Caco-2 (cell line): ENCODE results near the gene FARS2. TPM values are rescaled to one million over a fixed set of nuclear protein-coding genes. Genes with fewer than 3 reads are reported as not detected.

Experiments used
- BruUV-seq: library from RNA; stranded (reverse); fragments of 400-500 nt; replicated peaks from 2 replicates; lab custom pipeline; 2021; lab: Mats Ljungman, UMichigan
- CTCF ChIA-PET: fragments of 300-600 bp; sonication (Branson Sonifier 250); formaldehyde crosslinking; loops from one replicate; lab custom pipeline; 2022; ENCODE audit warnings: antibody characterized with exemption; lab: Charles Lee
- POLR2A ChIA-PET: fragments of 300-600 bp; sonication (Branson Sonifier 250); formaldehyde crosslinking; loops from one replicate; lab custom pipeline; 2022; ENCODE audit warnings: antibody characterized with exemption; lab: Charles Lee
- DNase-seq, 2 experiments: peaks; one replicate each; pipeline versions ENCODE4 v3.0.0 to v3.0.0-alpha.2; 2020 to 2022
- H3K27me3 ChIP-seq: replicated peaks from 2 replicates; pipeline ENCODE4 v1.6.0; 2011; ENCODE audit warnings: low read length; ENCODE audit not compliant: control insufficient read depth, insufficient read depth
- H3K36me3 ChIP-seq: 2 replicates; pipeline ENCODE4 v1.5.1; 2011; ENCODE audit warnings: low read length; ENCODE audit not compliant: control insufficient read depth, insufficient read depth
- H3K4me1 ChIP-seq: fragments of 250-450 bp; sonication (Bioruptor Pico); 2 replicates; pipeline ENCODE4 v1.5.1; 2020; ENCODE audit warnings: mild to moderate bottlenecking
- H3K4me3 ChIP-seq: 2 replicates; pipeline ENCODE4 v1.5.1; 2011; ENCODE audit warnings: low read depth, mild to moderate bottlenecking, control low read depth, low read length
- H3K9me3 ChIP-seq: fragments of 250-450 bp; sonication (Bioruptor Pico); 2 replicates; pipeline ENCODE4 v1.5.1; 2020; ENCODE audit warnings: mild to moderate bottlenecking, moderate library complexity
- H3K27ac Mint-ChIP-seq: one replicate; pipeline ENCODE4 v1.8.0; 2022; ENCODE audit warnings: mixed read lengths; ENCODE audit not compliant: unreplicated experiment
- H3K27me3 Mint-ChIP-seq: one replicate; pipeline ENCODE4 v1.8.0; 2022; ENCODE audit warnings: mixed read lengths; ENCODE audit not compliant: insufficient read depth, unreplicated experiment
- H3K36me3 Mint-ChIP-seq: one replicate; pipeline ENCODE4 v1.8.0; 2022; ENCODE audit warnings: mild to moderate bottlenecking, mixed read lengths; ENCODE audit not compliant: insufficient read depth, unreplicated experiment
- H3K4me1 Mint-ChIP-seq: one replicate; pipeline ENCODE4 v1.8.0; 2022; ENCODE audit warnings: low read depth, mixed read lengths; ENCODE audit not compliant: unreplicated experiment
- H3K4me3 Mint-ChIP-seq: one replicate; pipeline ENCODE4 v1.8.0; 2022; ENCODE audit warnings: mild to moderate bottlenecking, moderate library complexity, mixed read lengths; ENCODE audit not compliant: unreplicated experiment
- H3K9me3 Mint-ChIP-seq: one replicate; pipeline ENCODE4 v1.8.0; 2022; ENCODE audit warnings: mixed read lengths; ENCODE audit not compliant: unreplicated experiment
- intact Hi-C: fragments of 100-400 bp; cut with micrococcal nuclease; formaldehyde crosslinking; loops from one replicate; pipeline ENCODE4 v1.10.0; 2022; ENCODE audit not compliant: unreplicated experiment
- total RNA-seq: library from RNA; stranded (reverse); gene quantifications from 2 replicates; pipeline ENCODE4 v1.2.3, GENCODE V29; 2022
- TF ChIP-seq, protein P1 (sequence below), 2 experiments: fragments of 200-600 bp in 1 of 2; IDR thresholded peaks; 1 replicate in 1 of 2; 2 replicates in 1 of 2; pipeline versions ENCODE4 v1.5.1 to v1.8.0; 2011 to 2022; ENCODE audit warnings: antibody characterized with exemption in 1 of 2, control low read depth in 1 of 2, inconsistent platforms in 1 of 2, low read depth in 1 of 2, low read length in 1 of 2, mild to moderate bottlenecking in 1 of 2, moderate library complexity in 1 of 2; ENCODE audit not compliant: insufficient read depth in 1 of 2, severe bottlenecking in 1 of 2, unreplicated experiment in 1 of 2

The FARS2 gene
- total RNA-seq, 1 experiment from 2014 or later = 15.4 TPM

- Mint-ChIP-seq H3K9me3 (peaks cover 12% of the 10 kb centered on the region), H3K27ac (no peak overlapping the region), H3K4me1 (no peaks in the 10 kb centered on the region), H3K4me3 (no peak overlapping the region), H3K27me3 (no peaks in the 10 kb centered on the region), H3K36me3 (no peaks in the 10 kb centered on the region)
- no peak for DNase-seq
- Histone ChIP-seq H3K9me3 (no peaks in the 10 kb centered on the region), H3K4me3 (no peak overlapping the region), H3K27me3 (no peaks in the 10 kb centered on the region), H3K4me1 (no peaks in the 10 kb centered on the region), H3K36me3 (no peaks in the 10 kb centered on the region; the same call in 1 of the 2 replicates)
- POLR2A ChIA-PET = no interaction called here
- BruUV-seq = no TSS peak
- CTCF ChIA-PET = interaction anchor here (0.6 kb wide), 1 partner anchor 28 kb away, joined by 3 read pairs; no protein-coding TSS in a partner anchor
- intact Hi-C loops = no loop called here
- TF ChIP-seq, protein P1, sequence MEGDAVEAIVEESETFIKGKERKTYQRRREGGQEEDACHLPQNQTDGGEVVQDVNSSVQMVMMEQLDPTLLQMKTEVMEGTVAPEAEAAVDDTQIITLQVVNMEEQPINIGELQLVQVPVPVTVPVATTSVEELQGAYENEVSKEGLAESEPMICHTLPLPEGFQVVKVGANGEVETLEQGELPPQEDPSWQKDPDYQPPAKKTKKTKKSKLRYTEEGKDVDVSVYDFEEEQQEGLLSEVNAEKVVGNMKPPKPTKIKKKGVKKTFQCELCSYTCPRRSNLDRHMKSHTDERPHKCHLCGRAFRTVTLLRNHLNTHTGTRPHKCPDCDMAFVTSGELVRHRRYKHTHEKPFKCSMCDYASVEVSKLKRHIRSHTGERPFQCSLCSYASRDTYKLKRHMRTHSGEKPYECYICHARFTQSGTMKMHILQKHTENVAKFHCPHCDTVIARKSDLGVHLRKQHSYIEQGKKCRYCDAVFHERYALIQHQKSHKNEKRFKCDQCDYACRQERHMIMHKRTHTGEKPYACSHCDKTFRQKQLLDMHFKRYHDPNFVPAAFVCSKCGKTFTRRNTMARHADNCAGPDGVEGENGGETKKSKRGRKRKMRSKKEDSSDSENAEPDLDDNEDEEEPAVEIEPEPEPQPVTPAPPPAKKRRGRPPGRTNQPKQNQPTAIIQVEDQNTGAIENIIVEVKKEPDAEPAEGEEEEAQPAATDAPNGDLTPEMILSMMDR (IDR thresholded peaks at IDR 0.05; ENCODE audit: insufficient read depth in 1 of 2, low read depth in 1 of 2, low read length in 1 of 2, severe bottlenecking in 1 of 2, unreplicated experiment in 1 of 2) = no peak
Measured at GRCh38 chr6:5693225-5694145, 432.2 kb downstream of the FARS2 start.

- H3K27me3 Mint-ChIP-seq = no peaks in the 10 kb centered on the region
- ChIA-PET POLR2A (no interaction called here), CTCF (no interaction called here)
- DNase-seq = no peak
- no peaks in the 10 kb centered on the region for H3K9me3 ChIP-seq
- intact Hi-C loops = no loop called here
- H3K4me1 Mint-ChIP-seq = no peaks in the 10 kb centered on the region
- H3K4me3 Mint-ChIP-seq = no peak overlapping the region
- no peaks in the 10 kb centered on the region for H3K27me3 ChIP-seq
- no peaks in the 10 kb centered on the region; the same call in 1 of the 2 replicates for H3K36me3 ChIP-seq
- H3K27ac Mint-ChIP-seq = no peak overlapping the region
- peaks cover 7% of the 10 kb centered on the region for H3K9me3 Mint-ChIP-seq
- BruUV-seq = no TSS peak
- no peak overlapping the region for H3K4me3 ChIP-seq
- H3K36me3 Mint-ChIP-seq = no peaks in the 10 kb centered on the region
- no peaks in the 10 kb centered on the region for H3K4me1 ChIP-seq
- TF ChIP-seq, protein P1 (IDR thresholded peaks at IDR 0.05; ENCODE audit: insufficient read depth in 1 of 2, low read depth in 1 of 2, low read length in 1 of 2, severe bottlenecking in 1 of 2, unreplicated experiment in 1 of 2) = no peak
Measured at GRCh38 chr6:5695260-5696245, 434.2 kb downstream of the FARS2 start.

- no peaks in the 10 kb centered on the region for H3K9me3 Mint-ChIP-seq
- no peak overlapping the region for H3K4me3 ChIP-seq
- H3K4me3 Mint-ChIP-seq = no peak overlapping the region
- TF ChIP-seq, protein P1 (IDR thresholded peaks at IDR 0.05; ENCODE audit: insufficient read depth in 1 of 2, low read depth in 1 of 2, low read length in 1 of 2, severe bottlenecking in 1 of 2, unreplicated experiment in 1 of 2) = no peak
- H3K9me3 ChIP-seq = no peaks in the 10 kb centered on the region
- intact Hi-C loops = no loop called here
- H3K27me3 ChIP-seq = no peaks in the 10 kb centered on the region
- no peak overlapping the region for H3K27ac Mint-ChIP-seq
- H3K36me3 Mint-ChIP-seq = no peaks in the 10 kb centered on the region
- DNase-seq = no peak
- no TSS peak for BruUV-seq
- CTCF ChIA-PET = no interaction called here
- no peaks in the 10 kb centered on the region for H3K4me1 Mint-ChIP-seq
- POLR2A ChIA-PET = no interaction called here
- H3K4me1 ChIP-seq = no peaks in the 10 kb centered on the region
- no peaks in the 10 kb centered on the region; the same call in 1 of the 2 replicates for H3K36me3 ChIP-seq
- H3K27me3 Mint-ChIP-seq = no peaks in the 10 kb centered on the region
Measured at GRCh38 chr6:5697508-5697907, 436.2 kb downstream of the FARS2 start.
